H1 (cell line): ENCODE results near the gene SBF2. TPM values are rescaled to one million over a fixed set of nuclear protein-coding genes. Genes with fewer than 3 reads are reported as not detected.
A peak's percentile ranks its signal among the peaks of the same experiment; 100 is the strongest.

Experiments used
- CTCF ChIA-PET: fragments of 300-600 bp; sonication (Branson Sonifier 250); formaldehyde crosslinking; loops from one replicate; lab custom pipeline; 2021; ENCODE audit not compliant: partially characterized antibody; lab: Charles Lee
- POLR2A ChIA-PET: fragments of 300-600 bp; sonication (Branson Sonifier 250); formaldehyde crosslinking; loops from one replicate; lab custom pipeline; 2021; ENCODE audit warnings: inconsistent platforms; ENCODE audit not compliant: partially characterized antibody; lab: Charles Lee
- DNase-seq, 2 experiments: peaks; one replicate each; pipeline versions ENCODE4 v3.0.0 to v3.0.0-alpha.2; 2010 to 2022; ENCODE audit warnings: low spot score in 2 of 2, low read depth in 1 of 2, mixed read lengths in 1 of 2
- FAIRE-seq: peaks from 2 replicates; lab custom pipeline; 2011; peaks lifted over from hg19 to GRCh38; lab: Jason Lieb, UNC
- H2AFZ ChIP-seq: 2 replicates; pipeline ENCODE4 v1.8.1; 2012; ENCODE audit warnings: low read length, inconsistent platforms
- H2AK5ac ChIP-seq: 2 replicates; pipeline ENCODE4 v1.6.1; 2013; ENCODE audit warnings: low read depth, low read length
- H2BK120ac ChIP-seq: replicated peaks from 2 replicates; pipeline ENCODE3; 2013; ENCODE audit warnings: low read depth, low read length, inconsistent platforms
- H2BK12ac ChIP-seq: 2 replicates; pipeline ENCODE4 v1.6.1; 2013; ENCODE audit warnings: low read depth, low read length
- H2BK15ac ChIP-seq: 2 replicates; pipeline ENCODE4 v1.6.1; 2013; ENCODE audit warnings: low read length
- H2BK20ac ChIP-seq: 2 replicates; pipeline ENCODE4 v1.6.1; 2013; ENCODE audit warnings: low read length
- H2BK5ac ChIP-seq: 2 replicates; pipeline ENCODE4 v1.6.1; 2013; ENCODE audit warnings: low read depth, low read length
- H3K14ac ChIP-seq: 2 replicates; pipeline ENCODE4 v1.6.1; 2013; ENCODE audit warnings: inconsistent platforms; ENCODE audit not compliant: insufficient read length
- H3K18ac ChIP-seq: 2 replicates; pipeline ENCODE4 v1.6.1; 2013; ENCODE audit warnings: low read length; ENCODE audit errors: extremely low read depth
- H3K23ac ChIP-seq: 2 replicates; pipeline ENCODE4 v1.6.1; 2013; ENCODE audit warnings: inconsistent platforms; ENCODE audit not compliant: insufficient read length
- H3K23me2 ChIP-seq: 2 replicates; pipeline ENCODE4 v1.6.1; 2013; ENCODE audit warnings: low read depth, low read length
- H3K27ac ChIP-seq: 2 replicates; pipeline ENCODE4 v1.6.1; 2011; ENCODE audit warnings: low read depth, low read length, inconsistent platforms
- H3K27me3 ChIP-seq, 4 experiments: replicated peaks in 1 of 4; 1 replicate in 1 of 4; 2 replicates in 3 of 4; pipeline versions ENCODE4 v1.6.1 to v1.8.1; 2011 to 2013; ENCODE audit warnings: low read length in 3 of 4, mild to moderate bottlenecking in 3 of 4, inconsistent platforms in 2 of 4, mixed read lengths in 2 of 4, moderate library complexity in 1 of 4; ENCODE audit not compliant: control insufficient read depth in 3 of 4, insufficient read depth in 3 of 4; ENCODE audit errors: extremely low read depth in 1 of 4
- H3K36me3 ChIP-seq, 4 experiments: 2 replicates each; pipeline versions ENCODE4 v1.6.1 to v1.8.1; 2011 to 2013; ENCODE audit warnings: mild to moderate bottlenecking in 4 of 4, low read length in 3 of 4, moderate library complexity in 2 of 4, control low read depth in 1 of 4, inconsistent platforms in 1 of 4; ENCODE audit not compliant: insufficient read depth in 4 of 4, control insufficient read depth in 2 of 4
- H3K4ac ChIP-seq: replicated peaks from 2 replicates; pipeline ENCODE3; 2013; ENCODE audit warnings: low read length, low read depth, mixed read lengths, inconsistent platforms; ENCODE audit not compliant: insufficient read length
- H3K4me1 ChIP-seq, 4 experiments: replicated peaks in 1 of 4; 1 replicate in 1 of 4; 2 replicates in 3 of 4; pipeline versions ENCODE4 v1.6.1 to v1.8.1; 2011 to 2013; ENCODE audit warnings: low read length in 3 of 4, inconsistent platforms in 2 of 4, mixed read lengths in 1 of 4; ENCODE audit not compliant: insufficient read depth in 4 of 4, control insufficient read depth in 3 of 4
- H3K4me2 ChIP-seq, 2 experiments: 2 replicates each; pipeline versions ENCODE4 v1.6.1 to v1.8.1; 2011 to 2013; ENCODE audit warnings: low read depth in 2 of 2, low read length in 2 of 2, control low read depth in 1 of 2, inconsistent platforms in 1 of 2, mild to moderate bottlenecking in 1 of 2; ENCODE audit not compliant: insufficient read depth in 1 of 2
- H3K4me3 ChIP-seq, 4 experiments: fragments of 200-600, 300-600 bp in 1 of 4; sonication (generic), shearing (Covaris generic), sonication (Bioruptor Twin) in 1 of 4; 2 replicates each; pipeline versions ENCODE4 v1.5.1 to v1.8.1; 2011 to 2016; ENCODE audit warnings: low read length in 4 of 4, low read depth in 3 of 4, control low read depth in 2 of 4, inconsistent platforms in 2 of 4, mild to moderate bottlenecking in 2 of 4, mixed read lengths in 1 of 4, moderate library complexity in 1 of 4; ENCODE audit not compliant: insufficient read depth in 2 of 4; ENCODE audit errors: extremely low read depth in 1 of 4
- H3K56ac ChIP-seq: replicated peaks from 2 replicates; pipeline ENCODE3; 2013; ENCODE audit warnings: low read depth, mild to moderate bottlenecking, mixed read lengths, low read length, inconsistent platforms; ENCODE audit not compliant: insufficient read length
- H3K79me1 ChIP-seq: 2 replicates; pipeline ENCODE4 v1.6.1; 2013; ENCODE audit warnings: low read depth, low read length, control low read depth
- H3K79me2 ChIP-seq, 2 experiments: 2 replicates each; pipeline versions ENCODE4 v1.6.1 to v1.8.1; 2012 to 2013; ENCODE audit warnings: low read length in 2 of 2, mild to moderate bottlenecking in 2 of 2, inconsistent platforms in 1 of 2; ENCODE audit not compliant: insufficient read depth in 2 of 2, control insufficient read depth in 1 of 2
- H3K9ac ChIP-seq, 4 experiments: replicated peaks in 1 of 4; 1 replicate in 1 of 4; 2 replicates in 3 of 4; pipeline versions ENCODE4 v1.6.1 to v1.8.1; 2011 to 2013; ENCODE audit warnings: low read depth in 3 of 4, low read length in 3 of 4, control low read depth in 2 of 4, mild to moderate bottlenecking in 2 of 4, moderate library complexity in 2 of 4, inconsistent platforms in 1 of 4; ENCODE audit errors: extremely low read depth in 1 of 4
- H3K9me3 ChIP-seq, 2 experiments: 2 replicates each; pipeline versions ENCODE4 v1.6.1 to v1.8.1; 2012 to 2013; ENCODE audit warnings: mild to moderate bottlenecking in 2 of 2, moderate library complexity in 2 of 2, control low read depth in 1 of 2, inconsistent platforms in 1 of 2, low read depth in 1 of 2, low read length in 1 of 2, mixed read lengths in 1 of 2; ENCODE audit not compliant: insufficient read depth in 2 of 2
- H4K20me1 ChIP-seq, 2 experiments: replicated peaks in 1 of 2; 2 replicates each; pipeline versions ENCODE3 to v1.8.1; 2011 to 2013; ENCODE audit warnings: inconsistent platforms in 2 of 2, low read length in 2 of 2, mild to moderate bottlenecking in 1 of 2; ENCODE audit not compliant: insufficient read depth in 2 of 2, control insufficient read depth in 1 of 2
- H4K5ac ChIP-seq: 2 replicates; pipeline ENCODE4 v1.6.1; 2013; ENCODE audit warnings: low read length, low read depth, mixed read lengths, inconsistent platforms; ENCODE audit not compliant: insufficient read length
- H4K8ac ChIP-seq: 2 replicates; pipeline ENCODE4 v1.8.0; 2013; ENCODE audit warnings: mild to moderate bottlenecking, moderate library complexity, low read length, inconsistent platforms; ENCODE audit not compliant: insufficient read depth; ENCODE audit errors: extremely low read depth
- H4K91ac ChIP-seq: replicated peaks from 2 replicates; pipeline ENCODE3; 2013; ENCODE audit warnings: low read length, mixed read lengths, inconsistent platforms; ENCODE audit not compliant: insufficient read length
- ATF2 ChIP-seq: IDR thresholded peaks from 2 replicates; pipeline ENCODE4 v1.6.1; 2012; ENCODE audit warnings: low read length, inconsistent platforms
- CEBPB ChIP-seq: IDR thresholded peaks from 2 replicates; pipeline ENCODE4 v1.6.1; 2012; ENCODE audit warnings: low read depth, low read length
- CTBP2 ChIP-seq: IDR thresholded peaks from 2 replicates; pipeline ENCODE4 v1.7.0; 2011; ENCODE audit warnings: borderline replicate concordance, mild to moderate bottlenecking, moderate library complexity, mixed read lengths, low read length; ENCODE audit not compliant: insufficient read depth, insufficient read length
- EGR1 ChIP-seq: IDR thresholded peaks from 2 replicates; pipeline ENCODE4 v1.6.1; 2011; ENCODE audit warnings: low read depth, low read length, borderline replicate concordance
- MAX ChIP-seq: IDR thresholded peaks from 2 replicates; pipeline ENCODE4 v1.6.1; 2012; ENCODE audit warnings: inconsistent platforms
- NRF1 ChIP-seq: IDR thresholded peaks from 2 replicates; pipeline ENCODE4 v1.6.1; 2011; ENCODE audit warnings: mild to moderate bottlenecking, low read depth, low read length, improper control_type of control experiment
- POU5F1 ChIP-seq: IDR thresholded peaks from 2 replicates; pipeline ENCODE4 v1.6.1; 2011; ENCODE audit warnings: low read depth, mild to moderate bottlenecking, low read length, moderate library complexity
- RFX5 ChIP-seq: IDR thresholded peaks from 2 replicates; pipeline ENCODE4 v1.6.1; 2011; ENCODE audit warnings: low read depth, low read length, improper control_type of control experiment, borderline replicate concordance
- SIN3A ChIP-seq, 2 experiments: IDR thresholded peaks in 1 of 2; conservative IDR thresholded peaks in 1 of 2; 2 replicates each; pipeline ENCODE4 v1.6.1; 2011 to 2012; ENCODE audit warnings: low read length in 2 of 2, improper control_type of control experiment in 1 of 2, low read depth in 1 of 2, mild to moderate bottlenecking in 1 of 2
- WGBS, 2 experiments: shearing (Covaris generic) in 1 of 2; methylation state at CpG; one replicate each; pipeline versions ENCODE4 v1.1.6 to v1.1.7; 2013 to 2015; ENCODE audit warnings: low lambda C conversion rate in 2 of 2, mixed read lengths in 2 of 2, inconsistent platforms in 1 of 2, low coverage in 1 of 2, missing lambda C conversion rate in 1 of 2; ENCODE audit not compliant: insufficient replicate concordance in 2 of 2, insufficient coverage in 1 of 2, insufficient read length in 1 of 2; ENCODE audit errors: extremely low coverage in 1 of 2, missing lambda C conversion rate in 1 of 2; 5-methylcytosine and 5-hydroxymethylcytosine counted together
- polyA plus RNA-seq, 7 experiments: library from polyadenylated mRNA; depleted of rRNA in 3 of 7; stranded (reverse) in 5 of 7; unstranded in 2 of 7; fragments of >200 nt in 5 of 7; fragments of 200-250 nt in 2 of 7; gene quantifications; 1 replicate in 5 of 7; 2 replicates in 1 of 7; 4 replicates in 1 of 7; pipeline versions ENCODE4 v1.2.1 to v1.2.3, GENCODE V29; 2011 to 2013; ENCODE audit warnings: missing spikeins in 2 of 7, mixed read lengths in 2 of 7
- total RNA-seq: library from RNA; stranded (reverse); fragmentation: NEBNext Ultra II Directional; extraction: Animal tissue kit (Norgen Biotek cat#: 25700); gene quantifications from 2 replicates; pipeline ENCODE4 v1.2.1, GENCODE V29; 2021

The SBF2 gene
- total and polyA plus RNA-seq, 2 of the 8 experiments (the other 6 are each of a cell fraction or from before 2014, with no cell fraction given), result 36.7 to 50.5 TPM

GRCh38 chr11:10319702-10320558 is 25.9 kb upstream of the SBF2 start:
- Histone ChIP-seq H2BK5ac (no peak overlapping the region), H2BK15ac (no peak overlapping the region; the same call in 1 of the 2 replicates), H3K79me1 (no peaks in the 10 kb centered on the region), H4K20me1 (no peaks in the 10 kb centered on the region), H4K8ac (no peak overlapping the region), H3K79me2 (no peaks in the 10 kb centered on the region), H3K4me1 (peaks cover 8 to 23% (median 13%) of the 10 kb centered on the region in 4 experiments), H3K9ac (no peak overlapping the region), H2BK12ac (no peak overlapping the region), H3K14ac (no peak overlapping the region), H3K27ac (no peak overlapping the region), H2BK120ac (no peak overlapping the region), H3K4me2 (no peak overlapping the region), H2BK20ac (no peak overlapping the region), H3K36me3 (no peaks in the 10 kb centered on the region), H3K18ac (no peak overlapping the region), H4K91ac (no peak overlapping the region), H2AFZ (no peak overlapping the region), H3K23me2 (no peaks in the 10 kb centered on the region), H3K56ac (no peak overlapping the region), H3K4me3 (no peak overlapping the region), H3K9me3 (no peaks in the 10 kb centered on the region), H3K4ac (peak overlapping the region; percentile 41), H3K27me3 (no peaks in the 10 kb centered on the region), H4K5ac (no peak overlapping the region), H2AK5ac (no peak overlapping the region), H3K23ac (no peak overlapping the region)
- ChIA-PET CTCF (interaction anchor here (0.5 to 2.7 kb wide), 3 partner anchors 12 to 49 kb away, joined by 3 to 9 read pairs (median 3); partner anchors contain the start of gene ADM), POLR2A (interaction anchor here (0.7 to 1.3 kb wide), 3 partner anchors 10 to 32 kb away, joined by 3 read pairs; no protein-coding TSS in a partner anchor)
- WGBS, 2 experiments, result 72% methylated on average over 6 of the region's 6 CpGs; no CpG with 5 or more reads in 1 of the 2 experiments
- no peak for FAIRE-seq
- no peak for DNase-seq
- TF ChIP-seq ATF2 (no peak), RFX5 (no peak), SIN3A (conservative IDR thresholded peaks at IDR 0.05 in 1 of 2, IDR thresholded peaks at IDR 0.05 in 1 of 2; ENCODE audit: low read depth in 1 of 2, low read length in 2 of 2) (no peak), CEBPB (no peak), EGR1 (no peak), MAX (no peak), CTBP2 (no peak), NRF1 (no peak), POU5F1 (no peak)
